GM15510 (cell line): ENCODE results near the gene NELFB.

Source experiments
- POLR2A ChIP-seq: IDR thresholded peaks from 3 replicates; pipeline ENCODE4 v1.6.1; 2011; ENCODE audit warnings: borderline replicate concordance; ENCODE audit not compliant: insufficient read length; ENCODE audit errors: extremely low read depth

The NELFB gene

DNA sequence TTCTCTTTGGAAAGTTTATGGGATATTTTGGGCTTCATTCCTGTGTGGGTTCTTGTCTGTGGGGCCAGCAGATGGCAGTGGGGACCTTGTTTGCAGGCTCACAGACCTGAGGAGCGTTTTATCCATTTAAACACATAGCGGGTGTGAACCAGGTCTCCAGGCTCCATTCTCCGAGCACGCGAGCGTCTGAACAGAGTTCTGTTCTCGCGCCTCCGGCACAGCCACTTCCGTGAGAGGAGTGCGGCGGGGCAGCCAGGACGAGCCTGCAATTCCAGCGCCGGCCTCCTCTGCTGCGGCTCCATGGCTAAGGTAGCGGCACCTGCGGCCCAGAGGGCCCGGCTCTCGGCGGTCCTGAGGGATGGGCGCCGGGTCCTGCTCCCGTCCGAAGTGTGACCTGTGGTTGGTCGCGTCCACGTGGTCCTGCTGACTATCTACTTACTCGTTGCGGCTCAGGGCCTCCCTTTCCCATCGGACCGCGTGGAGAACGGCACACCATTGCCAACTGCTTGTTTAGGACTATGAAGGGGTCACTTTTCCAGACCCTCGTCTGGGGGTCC lies 39.6 kb downstream of the NELFB start:
- TF ChIP-seq POLR2A = no peak

DNA sequence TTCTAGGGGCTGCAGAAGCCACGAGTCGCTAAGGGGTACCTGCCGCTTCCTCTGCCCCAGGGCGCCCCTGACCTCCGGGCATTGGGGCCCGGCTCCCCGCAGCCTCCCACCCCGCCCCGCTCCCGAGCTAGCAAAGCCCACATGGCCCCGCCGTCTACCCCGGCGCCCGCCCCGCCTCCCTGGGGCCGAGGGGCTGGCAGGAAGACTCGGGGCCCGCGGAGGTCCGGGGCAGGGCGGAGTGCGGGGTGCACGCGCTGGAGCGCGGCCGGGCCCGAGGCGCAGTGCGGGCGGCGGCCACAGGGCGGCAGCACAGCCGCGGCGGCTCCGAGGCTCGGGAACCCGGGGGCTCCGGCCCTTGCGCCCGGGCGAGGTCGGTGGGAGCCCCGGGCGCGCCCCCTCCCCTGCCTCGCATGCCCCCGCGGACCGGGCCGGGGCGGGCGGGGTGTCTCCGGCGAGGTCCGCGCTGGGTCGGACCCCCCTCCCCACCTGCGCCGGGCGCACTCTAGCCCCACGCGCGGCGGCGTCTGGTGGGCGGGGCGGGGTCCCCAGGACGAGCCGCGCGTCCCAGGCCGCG lies 40.2 kb downstream of the NELFB start:
- no peak for TF ChIP-seq POLR2A

DNA sequence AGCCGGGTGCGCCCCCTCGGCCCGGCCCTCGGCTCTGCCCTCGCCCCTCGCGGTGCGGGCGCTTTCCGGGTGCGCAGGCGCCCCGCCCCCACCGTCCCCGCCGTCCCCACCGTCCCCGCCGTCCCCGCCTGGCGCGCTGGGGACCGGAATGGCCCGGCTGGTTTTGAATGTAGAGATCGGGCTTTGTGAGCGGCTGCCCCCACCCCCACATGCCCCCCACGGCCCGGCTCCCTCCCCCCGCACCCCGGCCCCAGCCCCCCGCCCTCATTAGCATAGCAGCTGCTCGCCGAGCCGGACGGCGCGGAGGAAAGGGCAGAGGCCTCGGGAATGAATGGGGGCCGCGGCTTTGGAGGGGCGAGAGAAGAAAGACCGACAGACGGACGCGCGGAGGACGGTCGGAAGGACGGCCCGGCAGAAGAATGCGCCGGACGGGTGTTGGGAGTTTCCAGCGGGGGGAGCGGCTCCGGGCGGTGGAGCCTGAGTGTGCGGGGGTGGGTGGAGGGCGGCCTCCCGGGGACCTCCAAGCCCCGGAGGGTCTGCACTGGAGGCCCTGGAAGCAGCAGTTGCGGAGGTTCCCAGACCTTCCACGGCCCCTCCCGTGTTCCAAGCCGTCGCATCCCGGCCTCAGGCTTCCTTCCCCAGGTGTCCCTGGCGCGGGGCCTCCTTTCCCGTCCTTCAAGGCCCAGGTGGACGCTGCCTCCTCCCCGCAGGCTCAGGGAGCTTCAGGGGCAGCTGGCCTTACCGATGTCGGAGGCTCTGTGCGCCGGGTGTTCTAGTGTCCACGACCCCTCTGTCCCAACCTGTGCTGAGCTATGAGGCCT lies 40.9 kb downstream of the NELFB start:
- TF ChIP-seq POLR2A = no peak

DNA sequence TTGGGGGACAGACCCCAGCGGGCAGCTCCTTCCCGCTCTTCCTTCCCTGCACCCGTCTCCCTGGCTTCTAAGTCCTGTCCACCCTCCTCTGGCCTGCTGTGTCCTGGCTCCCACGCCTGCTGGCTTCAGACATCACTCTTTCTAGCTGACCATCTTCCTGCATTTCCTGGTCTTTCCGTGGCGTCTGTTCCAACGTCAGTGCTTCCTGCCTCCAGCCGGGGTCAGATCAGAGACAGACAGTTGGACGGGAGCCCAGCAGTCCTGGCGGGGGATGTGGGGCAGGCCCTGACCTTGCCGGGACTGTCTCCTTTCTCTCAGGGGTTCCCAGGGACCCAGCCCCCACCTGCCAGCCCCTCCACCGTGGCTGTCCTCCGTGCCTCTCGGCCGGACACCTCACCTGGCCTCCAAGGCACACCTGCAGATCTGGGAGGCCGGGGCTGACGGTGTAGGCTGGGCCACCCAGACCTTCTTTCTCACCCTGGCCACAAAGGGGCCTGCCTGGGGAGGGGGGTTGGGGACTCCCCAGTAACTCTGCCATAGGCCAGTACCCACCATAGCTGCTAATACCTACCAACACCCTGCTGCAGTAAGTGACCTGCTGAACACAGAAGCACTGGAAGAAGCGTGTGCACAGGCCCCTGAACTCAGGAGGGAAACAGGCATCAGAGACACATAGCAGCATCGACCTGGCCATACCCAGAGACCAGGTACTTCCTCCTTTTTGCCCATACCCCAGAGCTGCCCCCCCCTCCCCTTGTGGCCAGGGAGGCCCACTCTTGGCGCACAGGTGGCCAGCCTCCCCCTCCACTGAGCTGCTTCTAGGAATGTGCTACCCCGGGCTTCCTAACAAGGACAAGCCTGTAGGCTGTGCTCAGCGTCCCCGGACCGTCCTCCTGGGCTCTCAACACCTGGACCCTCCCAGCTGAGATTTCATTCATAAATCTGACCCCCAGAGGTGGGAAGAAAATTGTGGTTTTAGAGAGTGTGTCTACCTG lies 41.8 kb downstream of the NELFB start:
- TF ChIP-seq POLR2A = no peak

DNA sequence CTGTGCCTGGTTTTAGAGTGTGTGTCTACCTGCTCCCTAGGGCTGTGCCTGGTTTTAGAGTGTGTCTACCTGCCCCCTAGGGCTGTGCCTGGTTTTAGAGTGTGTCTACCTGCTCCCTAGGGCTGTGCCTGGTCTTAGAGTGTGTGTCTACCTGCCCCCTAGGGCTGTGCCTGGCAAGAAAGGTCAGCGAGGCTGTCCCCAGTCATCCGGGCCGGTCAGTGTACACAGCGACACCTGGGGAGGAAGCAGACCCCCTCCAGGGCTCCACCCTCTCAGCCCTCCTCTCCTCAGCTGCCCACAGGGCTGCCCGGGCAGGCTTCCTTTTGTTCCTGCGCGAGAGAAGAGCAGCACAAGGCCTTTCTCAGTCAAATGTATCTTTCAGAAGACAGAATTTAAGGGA lies 42.8 kb downstream of the NELFB start:
- no peak for TF ChIP-seq POLR2A

DNA sequence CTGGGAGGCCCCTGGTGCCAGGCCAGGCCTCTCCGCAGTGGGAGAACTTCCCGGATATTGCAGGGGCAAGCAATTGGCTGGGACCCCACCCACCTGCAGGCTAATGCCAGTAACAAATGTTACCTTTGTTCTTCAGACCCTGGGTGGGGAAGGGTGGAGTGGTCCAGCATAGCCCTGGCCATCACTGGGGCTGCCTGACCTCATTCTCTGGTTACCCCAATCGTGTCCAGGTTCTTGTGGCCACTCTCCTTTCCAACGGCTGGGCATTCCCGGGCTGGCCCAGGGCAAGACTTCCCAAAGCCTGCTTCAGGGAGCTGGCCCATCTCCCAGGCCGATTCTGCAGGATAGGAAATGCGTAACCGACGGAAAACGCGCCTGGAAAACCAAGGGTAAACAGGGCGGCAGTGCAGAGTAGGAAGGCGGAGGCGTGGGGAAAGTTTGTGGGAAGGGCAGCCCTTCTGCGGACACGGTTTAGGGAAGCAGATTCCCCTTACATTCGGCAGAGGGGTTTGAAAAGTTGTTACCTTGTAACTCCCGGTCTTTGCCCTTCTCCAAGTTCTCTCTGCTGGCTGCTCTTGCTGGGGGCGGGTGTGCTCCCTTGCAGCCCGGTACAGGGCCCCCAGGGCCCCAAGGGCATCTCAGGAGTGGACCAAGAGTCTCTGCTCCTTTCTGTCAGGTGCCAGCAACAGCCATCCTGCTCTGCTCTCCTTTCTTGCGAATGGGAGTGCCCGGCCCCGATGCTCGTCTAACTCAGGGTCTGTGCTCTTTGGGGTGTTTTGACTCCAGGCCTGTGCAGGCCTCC lies 43.5 kb downstream of the NELFB start:
- no peak for TF ChIP-seq POLR2A

DNA sequence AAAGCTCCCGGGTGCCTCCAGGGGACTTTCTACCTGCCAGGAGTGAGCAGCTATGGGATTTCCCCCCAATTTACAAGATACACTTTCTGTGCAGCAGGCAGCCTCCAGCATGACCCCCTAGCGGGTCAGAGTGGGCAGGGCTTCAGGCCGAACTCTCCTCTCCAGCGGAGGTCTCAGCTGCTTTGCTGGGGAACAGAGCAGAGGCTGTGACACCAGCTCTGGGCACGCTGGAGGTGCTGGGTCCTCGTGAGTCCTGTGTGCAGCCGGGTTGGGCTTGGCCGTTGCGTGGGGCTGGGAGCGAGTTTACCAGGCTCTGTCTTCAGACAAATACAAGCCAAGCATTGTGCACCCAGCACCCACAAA lies 44.1 kb downstream of the NELFB start:
- no peak for TF ChIP-seq POLR2A

DNA sequence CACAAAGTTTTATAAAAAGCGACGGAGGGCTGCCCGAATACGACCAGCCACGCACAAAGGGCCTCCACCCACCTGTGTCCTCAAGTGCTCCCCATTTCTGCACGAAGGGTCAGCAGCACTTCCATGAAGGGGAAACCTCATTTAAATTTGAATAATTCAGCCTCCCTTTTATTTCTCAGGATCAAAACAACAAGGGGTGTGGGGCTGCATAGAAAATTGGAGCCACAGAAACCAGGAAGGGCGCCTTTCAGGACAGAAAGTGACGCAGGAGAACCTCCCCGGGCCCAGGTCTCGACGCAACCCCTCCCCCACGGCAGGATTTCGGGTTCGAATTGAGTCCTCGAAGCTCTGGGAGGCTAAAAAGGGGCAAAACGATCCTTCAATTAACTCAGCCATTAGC lies 44.8 kb downstream of the NELFB start:
- TF ChIP-seq POLR2A = no peak

DNA sequence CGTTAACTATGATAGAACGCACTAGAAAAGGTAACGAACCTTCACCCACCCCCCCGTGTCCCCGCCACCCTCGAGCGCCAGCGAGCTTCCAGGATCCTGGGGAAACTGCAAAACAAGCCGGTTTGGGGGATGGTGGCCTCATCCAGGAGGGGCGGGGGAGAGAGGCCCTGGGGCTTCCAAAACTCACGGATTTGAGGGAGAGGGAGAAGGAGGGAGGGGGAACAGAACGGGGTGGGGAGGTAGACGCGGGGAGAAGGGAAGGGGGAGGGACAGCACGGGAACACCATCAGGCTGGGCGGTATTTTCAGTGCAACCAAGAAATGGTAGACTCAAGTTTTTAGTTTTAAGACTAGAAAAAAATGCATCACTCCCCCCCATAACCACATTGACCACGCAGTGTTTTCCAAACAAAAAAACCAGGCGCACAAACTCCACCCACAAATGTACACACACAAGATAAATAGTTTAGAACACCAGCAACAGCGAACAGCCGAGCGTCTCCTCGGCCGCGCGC lies 45.5 kb downstream of the NELFB start:
- no peak for TF ChIP-seq POLR2A

DNA sequence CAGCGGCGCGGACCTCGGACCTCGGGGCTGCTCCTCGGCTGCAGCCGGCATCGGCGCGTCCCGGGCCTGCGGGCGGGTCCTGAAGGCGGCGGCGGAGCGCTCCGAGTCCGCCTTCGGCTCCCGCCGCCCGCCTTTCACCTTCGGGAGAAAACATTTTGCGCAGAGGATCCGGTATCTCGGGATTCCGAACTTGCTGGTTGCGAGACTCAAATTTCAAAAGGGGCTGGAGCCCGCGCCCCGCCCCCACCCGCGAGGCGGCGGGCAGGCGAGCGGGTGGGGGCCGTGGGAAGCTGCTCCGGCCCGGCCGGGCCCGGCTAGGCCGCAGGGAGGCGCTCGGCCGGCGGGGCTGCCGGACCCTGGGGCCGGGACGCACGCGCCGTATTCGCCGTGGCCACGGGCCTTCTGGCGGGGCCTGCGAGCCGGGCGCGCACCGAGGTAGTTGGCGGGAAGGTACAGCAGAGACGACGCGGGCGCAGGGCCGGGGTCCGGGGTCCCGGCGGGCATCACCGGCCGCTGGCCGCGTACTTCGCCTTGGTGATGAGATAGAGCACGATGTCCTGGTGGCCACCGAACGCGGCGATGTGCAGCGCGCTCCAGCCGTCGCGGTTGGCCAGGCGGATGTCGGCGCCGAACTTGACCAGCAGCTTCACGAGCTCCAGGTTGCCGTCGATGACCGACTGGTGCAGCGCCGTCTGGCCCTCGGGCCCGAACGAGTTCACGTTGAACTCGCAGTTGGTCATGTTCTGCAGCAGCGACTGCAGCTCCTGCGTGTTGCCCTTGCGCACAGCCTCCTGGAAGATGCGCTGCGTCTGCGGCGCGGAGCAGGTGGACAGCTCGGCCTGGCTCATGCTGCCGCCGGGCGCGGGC lies 46.2 kb downstream of the NELFB start:
- TF ChIP-seq POLR2A = no peak

DNA sequence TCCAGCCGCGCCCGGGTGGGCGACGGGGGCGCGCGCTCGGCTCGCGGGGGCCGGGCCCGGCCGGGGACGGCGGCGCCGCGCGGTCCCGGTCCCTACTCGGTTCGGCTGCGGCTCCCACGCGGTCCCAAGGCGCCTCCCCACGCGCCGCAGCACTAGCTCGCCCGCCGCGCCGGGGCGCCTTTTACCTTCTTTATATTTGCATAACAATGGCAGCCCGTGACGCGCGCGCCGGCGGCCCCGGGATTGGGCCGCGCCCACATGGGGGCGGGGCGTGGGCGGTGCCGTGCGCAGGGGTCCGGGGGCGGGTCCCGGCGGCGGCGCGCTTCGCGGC lies 47.0 kb downstream of the NELFB start, which contains the start of gene NRARP:
Gene NRARP (minus strand): TSS at position 154 of the 331 bp plus-strand sequence. CDS start 343 bp downstream, outside the sequence.
- TF ChIP-seq POLR2A = peak; percentile 98

DNA sequence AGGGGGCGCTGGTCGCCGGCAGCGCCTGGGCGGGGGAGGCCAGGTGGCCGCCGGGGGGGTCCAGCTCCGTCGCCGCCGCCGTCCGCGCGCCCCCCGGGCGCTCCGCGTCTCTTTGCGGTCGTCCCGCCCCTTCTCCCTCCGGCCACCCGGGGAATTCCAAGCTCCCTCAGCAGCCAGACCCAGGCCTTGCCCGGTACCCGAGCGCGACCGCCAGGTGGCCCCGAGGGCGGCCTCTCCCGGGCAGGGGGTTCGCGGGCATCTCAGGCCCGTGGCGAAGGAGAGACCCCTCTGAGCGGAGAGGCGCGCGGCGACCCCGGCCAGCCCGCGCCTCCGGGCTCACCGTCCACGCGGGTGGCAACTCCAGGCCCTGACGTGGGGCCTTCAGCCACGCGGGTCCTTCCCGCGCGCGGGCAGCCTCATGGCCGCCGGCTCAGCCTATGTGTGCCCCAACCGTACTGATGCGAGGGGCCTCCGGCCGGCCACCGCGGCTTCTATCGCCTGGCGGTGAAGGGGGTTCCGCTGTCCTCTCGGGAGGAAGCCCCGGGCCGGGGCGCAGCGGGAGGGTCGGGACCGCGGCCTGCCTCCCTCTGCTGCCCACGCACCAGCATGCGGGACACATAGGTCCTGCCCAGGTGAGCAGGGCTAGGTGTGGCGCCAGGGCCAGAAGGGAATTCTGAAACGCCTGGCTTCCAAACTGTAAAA lies 47.5 kb downstream of the NELFB start:
- no peak for TF ChIP-seq POLR2A
